ENCODE data around the gene KRT6B. TPM values are rescaled to one million over a fixed set of nuclear protein-coding genes. Genes with fewer than 3 reads are reported as not detected.
"Not testable (repeated sequence)": the region's sequence is repeated elsewhere in the genome, so short reads cannot be mapped to it uniquely, and the experiment has no call there.

Gene KRT6B
- polyA plus RNA-seq (ENCODE audit: insufficient read length in 4 of 4): not detected

DNA sequence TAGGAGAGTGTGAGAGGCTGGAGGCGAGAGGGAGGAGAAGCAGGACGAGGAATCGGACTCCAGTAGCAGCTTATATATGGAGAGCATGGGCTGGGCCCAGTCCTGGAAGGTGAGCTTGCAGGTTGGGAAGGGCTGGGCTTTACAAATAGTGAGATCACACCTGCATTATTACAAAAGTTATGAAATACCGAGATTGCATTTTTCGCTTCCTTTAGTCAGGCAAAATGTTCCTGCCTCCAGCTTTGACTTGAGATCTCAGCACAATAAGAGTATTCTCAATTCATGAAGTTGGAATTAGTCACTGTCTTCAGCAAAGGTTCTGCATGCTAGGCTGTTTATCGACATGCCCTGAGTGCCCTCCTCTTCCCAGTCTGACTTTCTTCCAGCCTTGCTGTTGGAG is at the start of gene KRT6B:
Gene KRT6B, minus strand, starts transcription at position 46 of the 400 bp plus-strand sequence. CDS start 68 bp downstream, outside the sequence.
- no peak for DNase-seq (ENCODE audit: low read depth in 4 of 4, low spot score in 3 of 4)

DNA sequence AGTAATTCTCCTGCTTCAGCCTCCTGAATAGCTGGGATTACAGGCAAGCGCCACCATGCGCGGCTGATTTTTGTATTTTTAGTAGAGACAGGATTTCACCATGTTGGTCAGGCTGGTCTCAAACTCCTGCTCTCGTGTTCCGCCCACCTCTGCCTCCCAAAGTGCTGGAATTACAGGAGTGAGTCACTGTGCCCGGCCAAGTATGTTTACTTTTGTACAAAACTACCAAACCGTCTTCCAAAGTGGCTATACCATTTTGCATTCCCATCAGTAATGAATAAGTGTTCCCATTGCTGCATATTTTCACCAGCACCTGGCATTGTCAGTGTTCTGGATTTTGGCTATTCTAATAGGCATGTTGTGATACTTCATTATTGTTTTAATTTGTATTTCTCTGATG is 49.5 kb upstream of the KRT6B start:
- DNase-seq (ENCODE audit: low read depth in 4 of 4, low spot score in 3 of 4): no peak

DNA sequence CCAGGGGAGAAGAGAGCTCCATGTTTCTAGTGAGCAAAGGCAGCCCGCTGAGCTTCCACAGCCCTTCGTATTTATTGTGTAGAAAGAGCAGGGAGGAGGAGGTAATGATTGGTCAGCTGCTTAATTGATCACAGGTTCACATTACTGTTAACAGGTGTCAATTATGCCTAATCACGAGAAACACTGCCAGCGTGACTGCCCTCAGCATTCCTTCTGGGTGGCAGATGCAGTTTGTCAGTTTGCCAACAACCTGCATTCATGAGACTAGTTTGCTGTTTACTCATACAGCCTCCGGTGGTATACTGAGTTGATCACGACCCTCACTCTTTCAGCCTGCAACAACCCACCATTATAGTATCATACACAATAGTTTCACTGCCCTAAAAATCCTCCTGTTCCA is 48.6 kb upstream of the KRT6B start:
- DNase-seq (ENCODE audit: low read depth in 4 of 4, low spot score in 3 of 4): not testable (repeated sequence)

DNA sequence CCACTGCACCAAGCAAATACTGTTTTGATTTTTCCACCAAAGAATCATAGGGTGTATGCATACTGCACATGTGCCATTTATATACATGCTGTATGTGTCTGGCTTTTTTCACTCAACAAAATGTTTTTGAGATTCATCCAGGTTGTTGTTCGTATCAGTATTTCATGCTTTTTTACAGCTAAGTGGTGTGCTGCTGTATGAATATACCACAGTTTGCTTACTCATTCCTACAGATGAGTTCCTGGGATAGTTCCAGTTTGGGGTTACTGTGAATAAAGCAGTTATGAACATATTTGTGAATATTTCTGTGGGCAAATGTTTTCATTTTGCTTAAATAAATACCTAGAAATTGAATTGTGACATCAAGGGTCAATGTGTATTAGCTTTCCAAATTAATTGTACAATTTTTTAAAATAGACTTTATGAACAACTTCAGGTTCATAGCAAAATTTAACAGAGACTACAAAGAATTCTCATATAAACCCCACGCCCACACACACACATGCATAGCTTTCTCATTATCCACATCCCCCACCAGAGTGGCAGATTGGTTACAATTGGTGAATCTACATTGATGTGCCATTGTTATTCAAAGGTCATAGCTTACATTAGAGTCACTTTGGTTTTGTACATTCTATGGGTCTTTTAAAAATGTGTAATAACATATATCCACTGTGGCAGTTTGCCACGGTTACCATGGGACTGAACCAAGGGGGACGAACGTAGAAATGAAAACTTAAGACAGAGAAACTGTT is 48.0 kb upstream of the KRT6B start:
- DNase-seq (ENCODE audit: low read depth in 4 of 4, low spot score in 3 of 4): no peak

DNA sequence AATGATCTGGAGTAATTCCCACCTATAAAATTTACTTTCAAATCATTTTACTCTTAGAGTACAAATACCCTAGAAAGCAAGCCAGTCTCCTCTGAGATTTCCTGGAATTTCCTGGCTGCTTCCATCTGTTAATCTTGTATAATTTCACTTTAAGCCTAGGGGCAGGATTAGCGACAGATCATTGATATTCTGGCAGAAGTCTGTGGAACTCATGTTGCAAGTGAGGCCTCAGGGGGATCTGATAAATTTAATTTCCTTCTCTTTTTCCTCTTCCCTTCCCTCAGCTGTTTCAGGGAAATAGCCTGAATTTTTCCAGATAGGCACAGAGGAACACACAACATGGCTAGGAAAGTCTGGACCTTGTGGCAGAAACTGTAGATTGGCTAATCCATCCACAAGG is 47.0 kb upstream of the KRT6B start:
- DNase-seq (ENCODE audit: low read depth in 4 of 4, low spot score in 3 of 4): no peak

DNA sequence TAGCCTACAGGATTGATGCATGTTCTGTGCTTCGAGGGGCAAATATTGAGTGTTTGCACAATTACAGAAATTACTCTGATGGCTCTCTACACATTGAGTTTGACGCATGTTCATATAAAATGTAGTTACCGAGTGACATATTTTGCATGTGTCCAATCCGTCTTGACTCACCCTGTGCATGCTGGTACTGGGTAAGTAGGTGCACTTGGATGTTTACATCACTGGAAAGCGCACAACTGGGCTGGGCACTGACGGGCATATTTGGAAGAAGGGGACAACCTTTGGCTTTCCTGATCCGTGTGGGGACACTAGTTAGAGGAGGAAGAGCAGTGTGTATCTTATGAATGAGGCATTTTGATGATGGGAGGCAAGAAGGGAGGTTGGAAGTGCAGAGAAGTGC is 46.0 kb upstream of the KRT6B start:
- no peak for DNase-seq (ENCODE audit: low read depth in 4 of 4, low spot score in 3 of 4)

DNA sequence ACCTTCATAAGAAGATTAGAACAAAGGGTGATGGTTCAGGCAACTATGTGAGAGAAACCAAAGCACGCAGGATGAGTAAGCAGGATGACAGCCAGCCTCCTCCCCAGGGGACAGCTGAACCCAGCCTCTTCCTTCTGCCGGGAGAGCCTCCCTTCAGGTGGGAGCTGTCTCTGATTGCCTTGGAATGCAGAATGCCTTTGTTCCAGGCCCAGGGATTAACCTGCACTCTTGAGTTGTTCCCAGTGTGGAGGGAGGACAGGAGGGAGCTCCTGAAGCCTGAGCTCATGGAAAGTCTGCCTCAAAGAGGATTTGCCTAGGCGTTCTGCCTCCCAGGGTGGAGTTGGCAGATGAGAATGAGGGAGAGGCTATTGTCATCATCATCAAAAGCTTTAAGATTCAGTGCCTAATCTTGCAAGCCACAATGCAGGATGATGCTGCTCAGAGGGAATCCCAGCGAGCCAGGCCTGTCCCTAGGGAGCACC is 44.7 kb upstream of the KRT6B start:
- DNase-seq (ENCODE audit: low read depth in 4 of 4, low spot score in 3 of 4): no peak

DNA sequence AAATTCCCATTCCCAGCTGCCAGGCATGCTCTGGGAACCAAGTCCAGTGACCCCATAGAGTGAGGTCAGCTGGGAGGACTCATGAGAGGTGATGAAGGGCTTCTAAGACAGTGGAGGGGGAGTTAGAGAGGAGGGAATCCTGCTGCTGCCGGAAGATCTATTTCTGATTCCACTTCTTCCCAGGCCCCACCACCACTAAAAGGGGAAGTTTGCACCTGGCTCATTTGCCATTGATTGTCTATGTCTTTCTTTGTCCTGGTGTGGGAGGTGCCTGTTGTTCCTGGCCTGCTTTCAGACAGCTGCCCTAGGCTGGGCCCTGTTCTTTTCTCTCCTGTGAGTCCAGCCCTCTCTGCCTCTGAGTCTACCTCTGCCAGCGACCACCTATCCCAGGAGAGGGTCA is 44.1 kb upstream of the KRT6B start:
- no peak for DNase-seq (ENCODE audit: low read depth in 4 of 4, low spot score in 3 of 4)

DNA sequence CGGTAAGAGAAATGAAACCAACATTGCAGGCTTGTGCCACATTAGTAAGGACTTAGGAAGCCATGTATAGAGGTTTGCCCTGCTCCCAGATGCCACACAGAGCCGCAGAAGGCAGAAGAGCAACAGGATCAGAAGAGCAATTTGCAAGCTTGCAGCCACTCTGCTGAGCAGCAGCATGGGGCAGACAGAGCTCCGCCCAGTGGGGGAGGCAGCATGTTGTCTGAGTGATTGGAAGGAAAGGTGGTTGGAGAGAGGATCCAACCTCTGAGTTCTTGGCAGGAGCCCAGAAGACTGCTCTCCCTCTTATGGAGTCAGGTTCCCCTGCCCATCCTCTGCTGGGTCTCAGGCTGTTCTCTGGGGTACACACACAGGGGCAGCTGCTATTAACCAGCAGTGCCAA is 43.4 kb upstream of the KRT6B start:
- peak in 2 of 4 donors; percentile 18 to 26 for DNase-seq (ENCODE audit: low read depth in 4 of 4, low spot score in 3 of 4)

DNA sequence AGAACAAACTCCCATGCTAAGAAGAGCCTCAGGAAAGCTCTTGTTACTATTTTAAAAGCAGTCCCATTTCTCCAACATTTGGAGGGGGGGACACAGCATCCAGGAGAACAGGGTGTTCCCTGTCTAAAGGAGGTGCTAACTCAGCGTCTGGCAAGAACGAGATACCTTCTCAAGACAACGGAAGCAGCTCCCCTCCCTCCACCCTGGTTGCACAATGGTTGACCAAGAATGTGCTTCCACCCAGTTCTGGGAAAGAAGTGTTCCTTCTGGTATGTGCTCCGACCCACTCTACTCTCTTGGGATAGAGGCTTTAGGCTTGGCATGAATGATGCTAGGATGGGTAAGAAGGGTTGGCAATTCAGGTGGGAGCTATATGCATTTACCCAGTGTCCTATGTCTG is 42.6 kb upstream of the KRT6B start:
- no peak for DNase-seq (ENCODE audit: low read depth in 4 of 4, low spot score in 3 of 4)

DNA sequence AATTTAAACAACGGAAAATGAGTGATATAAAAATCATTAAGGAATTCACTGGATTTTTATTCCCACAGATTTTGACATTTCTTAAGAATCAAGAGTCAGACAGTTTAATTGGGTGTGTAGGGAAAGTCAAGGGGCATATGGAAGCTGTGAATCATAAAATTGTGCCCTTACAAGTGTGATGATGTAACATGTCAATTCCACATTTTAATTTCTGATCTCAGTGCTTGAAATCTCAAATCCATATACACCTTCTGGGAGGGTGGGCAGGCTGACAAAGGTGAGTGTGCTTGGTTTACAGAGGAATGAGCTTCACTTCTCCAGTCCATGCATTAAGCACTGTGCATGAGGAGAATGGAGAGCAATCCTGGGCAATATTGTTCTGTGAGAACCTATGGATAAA is 42.2 kb upstream of the KRT6B start:
- DNase-seq (ENCODE audit: low read depth in 4 of 4, low spot score in 3 of 4): no peak

DNA sequence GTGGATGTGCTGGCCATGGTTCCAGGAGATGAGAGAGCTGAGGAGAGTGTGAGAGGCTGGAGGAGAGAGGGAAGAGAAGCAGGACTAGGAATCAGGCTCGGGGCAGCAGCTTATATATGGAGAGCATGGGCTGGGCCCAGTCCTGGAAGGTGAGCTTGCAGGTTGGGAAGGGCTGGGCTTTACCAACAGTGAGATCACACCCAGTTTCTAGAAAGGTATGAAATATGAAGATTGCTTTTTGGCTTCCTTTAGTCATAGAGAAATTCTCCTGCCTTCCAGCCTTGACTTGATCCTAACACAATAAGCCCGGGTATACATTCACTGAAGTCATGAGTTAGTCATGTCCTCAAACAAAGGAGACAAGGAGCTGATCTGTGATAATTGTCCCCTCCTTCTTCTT is 41.2 kb upstream of the KRT6B start, which contains the start of gene KRT6A:
Gene KRT6A, minus strand, starts transcription at position 86 of the 400 bp plus-strand sequence. Its CDS starts 69 bp downstream, at position 17.
- DNase-seq (ENCODE audit: low read depth in 4 of 4, low spot score in 3 of 4): no peak

DNA sequence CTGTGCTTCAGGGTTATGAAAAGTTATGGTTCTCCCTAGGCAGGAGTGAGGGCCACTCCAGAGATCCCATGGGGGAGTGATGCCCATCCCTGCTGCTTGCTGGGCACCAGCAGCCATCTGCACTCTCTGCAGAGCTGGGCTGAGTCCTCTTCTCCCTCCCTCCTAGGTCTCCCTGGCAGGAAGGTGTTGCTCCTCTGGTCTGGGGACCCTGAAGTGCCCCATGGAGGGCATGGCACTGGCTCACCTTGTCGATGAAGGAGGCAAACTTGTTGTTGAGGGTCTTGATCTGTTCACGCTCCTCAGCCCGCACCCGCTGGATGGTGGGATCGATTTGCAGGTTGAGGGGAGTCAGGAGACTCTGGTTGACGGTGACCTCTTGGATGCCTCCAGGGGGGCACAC is 40.5 kb upstream of the KRT6B start:
- DNase-seq (ENCODE audit: low read depth in 4 of 4, low spot score in 3 of 4): not testable (repeated sequence)

DNA sequence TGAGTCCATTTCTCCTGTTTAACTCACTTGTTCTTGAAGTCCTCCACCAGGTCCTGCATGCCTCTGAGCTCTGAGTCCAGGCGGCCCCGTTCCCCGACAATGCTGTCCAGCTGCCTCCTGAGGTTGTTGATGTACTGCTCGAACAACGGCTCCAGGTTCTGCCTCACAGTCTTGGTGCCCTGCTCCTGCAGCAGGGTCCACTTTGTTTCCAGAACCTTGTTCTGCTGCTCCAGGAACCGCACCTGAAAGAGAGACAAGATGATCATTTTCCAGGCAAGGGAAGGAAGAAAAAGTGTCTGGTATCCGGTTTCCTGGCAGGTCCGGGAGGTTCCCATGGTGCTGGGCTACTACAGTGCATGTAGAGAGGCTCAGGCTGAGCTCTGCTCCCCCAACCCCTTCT is 39.5 kb upstream of the KRT6B start:
- DNase-seq (ENCODE audit: low read depth in 4 of 4, low spot score in 3 of 4): not testable (repeated sequence)

DNA sequence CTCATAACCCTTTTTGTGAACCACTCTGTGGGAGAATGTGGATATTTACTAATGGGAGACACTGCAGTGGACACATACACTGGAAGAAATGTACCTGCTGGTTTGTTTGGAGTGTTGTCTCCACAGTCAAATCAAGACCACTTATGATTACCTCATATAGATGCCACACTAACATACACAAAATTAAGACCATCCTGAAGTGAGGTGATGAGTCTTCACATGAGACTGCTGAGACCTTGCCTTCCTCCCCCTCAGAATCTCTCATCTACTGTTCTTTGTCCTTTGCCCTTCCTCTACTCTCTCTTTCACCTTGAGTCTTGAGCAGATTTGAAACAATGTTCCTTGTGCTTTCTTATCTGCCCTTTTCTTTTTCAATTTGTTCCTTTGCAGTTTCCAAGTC is 36.8 kb upstream of the KRT6B start:
- no peak for DNase-seq (ENCODE audit: low read depth in 4 of 4, low spot score in 3 of 4)

DNA sequence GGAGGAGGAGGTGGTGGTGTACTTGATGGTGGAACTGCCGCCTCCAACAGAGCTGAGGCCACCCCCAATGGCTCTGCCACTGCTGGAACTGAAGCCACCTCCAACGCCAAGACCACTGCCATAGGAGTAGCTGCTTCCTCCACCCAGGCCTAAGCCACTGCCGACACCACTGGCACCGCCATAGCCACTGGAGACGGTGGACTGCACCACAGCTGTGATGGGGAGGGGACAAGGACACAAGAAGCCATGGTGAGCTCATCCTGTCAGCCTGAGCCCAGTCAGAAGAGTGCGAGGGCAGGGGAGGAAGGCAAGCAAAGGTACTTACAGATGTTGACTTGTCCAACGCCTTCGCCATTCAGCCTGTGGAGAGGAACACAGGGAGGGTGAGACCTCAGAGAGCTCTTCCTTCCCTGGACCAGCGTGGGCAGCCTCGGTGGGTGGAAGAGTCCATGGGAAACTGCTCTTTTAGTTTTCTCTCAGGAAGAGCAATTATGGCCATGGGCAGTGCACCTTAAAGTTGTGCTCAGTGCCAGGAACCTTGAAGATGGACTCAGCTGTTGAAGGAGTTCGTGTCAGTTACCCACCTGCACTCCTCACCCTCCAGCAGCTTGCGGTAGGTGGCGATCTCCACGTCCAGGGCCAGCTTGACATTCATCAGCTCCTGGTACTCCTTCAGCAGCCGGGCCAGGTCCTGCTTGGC is 35.9 kb upstream of the KRT6B start:
- DNase-seq (ENCODE audit: low read depth in 4 of 4, low spot score in 3 of 4): not testable (repeated sequence)

DNA sequence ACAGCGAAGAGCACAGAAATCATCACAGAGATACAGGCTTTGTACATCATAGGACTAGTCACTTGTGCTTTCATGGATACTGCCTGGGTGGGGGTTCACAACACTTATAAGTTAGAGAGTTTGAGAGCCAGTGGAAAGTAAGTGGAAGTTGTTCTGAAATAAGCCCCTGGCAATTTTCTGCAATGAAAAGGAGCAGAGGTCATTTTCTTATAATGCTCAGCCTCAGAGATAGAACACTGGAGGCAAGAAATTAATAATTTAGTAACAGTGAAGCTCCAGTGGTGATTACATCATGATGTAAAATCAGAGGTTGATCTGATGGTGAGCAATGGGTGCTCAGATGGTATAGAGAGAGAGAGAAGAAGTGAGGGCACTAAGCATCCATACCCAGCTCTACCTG is 35.3 kb upstream of the KRT6B start:
- no peak for DNase-seq (ENCODE audit: low read depth in 4 of 4, low spot score in 3 of 4)

DNA sequence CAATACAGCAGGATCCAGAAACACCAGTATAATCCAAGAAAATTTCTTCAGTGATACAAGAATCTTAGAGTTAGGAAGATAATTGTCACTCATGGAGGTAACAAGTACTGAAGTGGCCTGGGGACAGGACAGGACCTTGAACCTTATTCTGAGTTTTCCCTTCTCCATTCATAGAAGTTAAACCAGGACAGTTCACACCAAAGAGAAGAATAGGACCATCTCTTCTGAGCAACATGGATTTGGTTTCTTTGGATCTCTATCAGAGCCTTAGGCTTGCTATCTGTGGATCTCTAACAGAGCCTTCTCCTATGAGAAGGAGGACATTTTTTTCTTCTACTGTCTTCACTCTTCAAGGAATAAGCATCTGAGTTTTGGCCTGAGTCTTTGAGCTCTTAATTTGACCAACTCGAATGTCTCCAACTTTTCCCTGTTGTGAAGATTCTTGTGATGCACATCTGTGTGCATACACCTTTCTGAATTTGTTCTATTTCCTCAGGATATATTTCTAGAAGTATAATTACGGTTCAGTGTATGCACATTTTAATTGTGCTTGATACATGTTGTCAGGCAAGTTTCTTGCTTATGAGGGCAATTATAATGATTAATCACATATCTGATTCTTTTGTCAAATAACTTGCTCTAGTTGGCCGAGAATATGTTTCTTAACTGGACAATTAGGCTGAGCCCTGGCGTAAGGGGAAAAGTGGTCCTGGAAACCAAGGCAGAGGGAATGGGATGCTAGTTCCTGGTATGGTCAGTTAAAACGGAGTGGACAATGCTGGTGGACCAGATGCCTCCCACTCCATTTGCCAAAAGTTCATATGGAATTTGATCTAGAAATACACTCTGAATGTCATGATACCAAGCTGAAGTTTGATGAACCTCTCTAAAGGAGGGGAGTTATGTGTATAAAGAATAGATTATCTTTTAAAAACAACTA is 34.5 kb upstream of the KRT6B start:
- no peak for DNase-seq (ENCODE audit: low read depth in 4 of 4, low spot score in 3 of 4)

DNA sequence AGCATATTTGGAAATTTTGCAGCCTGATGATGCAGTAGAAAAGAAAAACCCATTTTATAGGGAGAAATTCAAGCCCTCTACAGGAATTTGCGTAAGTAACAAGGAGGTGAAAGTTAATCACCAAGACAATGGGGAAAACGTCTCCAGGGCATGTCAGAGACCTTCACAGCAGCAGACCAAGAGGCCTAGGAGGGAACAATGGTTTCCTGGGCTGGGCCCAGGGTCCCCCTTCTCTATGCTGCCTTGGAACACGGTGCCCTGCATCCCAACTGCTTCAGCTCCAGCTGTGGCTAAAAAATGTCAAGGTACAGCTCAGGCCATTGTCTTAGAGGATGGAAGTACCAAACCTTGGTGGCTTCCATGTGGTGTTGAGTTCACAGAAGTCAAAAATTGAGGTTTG is 28.1 kb upstream of the KRT6B start:
- DNase-seq (ENCODE audit: low read depth in 4 of 4, low spot score in 3 of 4): no peak

DNA sequence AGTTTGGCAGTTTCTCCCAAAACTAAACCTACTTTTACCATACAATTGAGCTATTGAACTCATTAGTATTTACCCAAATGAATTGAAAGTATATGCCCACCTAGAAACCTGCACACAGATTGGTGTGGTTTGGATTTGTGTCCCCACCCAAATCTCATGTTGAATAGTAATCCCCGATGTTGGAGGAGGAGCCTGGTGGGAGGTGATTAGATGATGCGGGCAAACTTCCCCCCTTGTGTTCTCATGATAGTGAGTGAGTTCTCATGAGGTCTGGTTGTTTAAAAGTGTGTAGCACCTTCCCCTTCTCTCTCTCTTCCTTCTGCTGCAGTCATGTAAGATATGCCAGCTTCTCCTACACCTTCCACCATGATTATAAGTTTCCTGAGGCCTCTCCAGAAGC is 25.7 kb upstream of the KRT6B start:
- no peak for DNase-seq (ENCODE audit: low read depth in 4 of 4, low spot score in 3 of 4)

DNA sequence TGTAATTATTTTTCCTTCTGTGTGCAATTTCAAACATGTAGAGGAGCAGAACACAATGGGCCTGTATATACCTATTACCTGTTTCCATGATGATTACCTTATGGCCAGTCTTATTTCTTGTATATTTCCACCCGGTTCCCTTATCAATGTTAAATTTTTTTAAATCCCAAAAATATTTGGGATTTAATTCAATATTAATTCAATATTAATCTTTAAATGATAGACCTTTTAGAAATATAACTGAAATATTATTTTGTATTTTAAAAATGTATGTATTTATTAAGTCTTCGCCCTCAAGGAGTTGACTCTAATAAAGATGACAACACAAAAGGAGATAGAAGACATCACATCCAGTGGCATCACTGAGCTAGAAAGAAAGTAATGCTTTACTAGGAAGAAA is 22.3 kb upstream of the KRT6B start:
- DNase-seq (ENCODE audit: low read depth in 4 of 4, low spot score in 3 of 4): no peak
